ENCODE results near the gene MACROD1.
"Not testable (repeated sequence)": the region's sequence is repeated elsewhere in the genome, so short reads cannot be mapped to it uniquely, and the experiment has no call there.

MACROD1 gene

DNA sequence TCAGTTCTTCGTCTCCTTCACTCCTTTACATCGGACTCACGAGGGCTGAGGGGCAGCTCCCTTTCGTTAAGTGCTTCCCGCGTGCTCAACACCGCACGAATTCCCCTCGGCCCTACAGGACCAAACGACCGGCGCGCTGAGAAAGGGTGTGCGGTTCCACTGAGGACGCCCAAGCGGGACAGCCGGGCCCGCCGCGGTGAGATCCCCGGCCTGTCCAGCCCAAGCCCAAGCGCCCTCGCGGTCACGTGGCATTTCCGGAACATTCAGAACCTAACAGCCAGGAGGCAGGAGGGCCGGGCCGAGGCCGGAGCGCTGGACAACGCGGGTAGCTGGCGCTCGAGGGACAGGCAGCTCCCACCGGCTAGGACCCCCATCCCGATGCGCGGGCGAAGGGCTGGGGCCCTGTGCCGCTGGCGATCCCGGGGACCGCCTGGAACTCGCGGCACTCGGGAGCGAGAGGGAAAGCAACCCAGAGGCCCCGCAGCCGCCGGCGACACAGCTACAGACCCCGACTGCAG lies 19.3 kb upstream of the MACROD1 start:
- DNase-seq (ENCODE audit: low read depth): no peak

DNA sequence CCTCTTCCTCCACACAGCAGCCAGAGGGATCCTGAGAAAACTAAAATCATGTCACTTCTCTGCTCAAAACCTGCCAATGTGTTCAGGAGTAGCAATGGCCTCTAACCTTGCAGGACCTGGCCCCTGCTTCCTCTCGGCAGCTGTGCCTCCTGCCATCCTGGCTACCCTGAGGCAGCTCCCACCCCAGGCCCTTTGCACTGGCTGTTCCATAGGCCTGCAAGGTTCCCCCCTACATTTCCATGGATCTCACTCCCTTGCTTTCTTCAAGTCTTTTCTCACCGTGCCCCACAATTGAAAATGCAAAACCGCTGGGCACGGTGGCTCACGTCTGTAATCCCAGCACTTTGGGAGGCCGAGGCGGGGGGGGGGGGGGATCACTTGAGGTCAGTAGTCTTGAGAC lies 18.0 kb upstream of the MACROD1 start:
- DNase-seq (ENCODE audit: low read depth): no peak

DNA sequence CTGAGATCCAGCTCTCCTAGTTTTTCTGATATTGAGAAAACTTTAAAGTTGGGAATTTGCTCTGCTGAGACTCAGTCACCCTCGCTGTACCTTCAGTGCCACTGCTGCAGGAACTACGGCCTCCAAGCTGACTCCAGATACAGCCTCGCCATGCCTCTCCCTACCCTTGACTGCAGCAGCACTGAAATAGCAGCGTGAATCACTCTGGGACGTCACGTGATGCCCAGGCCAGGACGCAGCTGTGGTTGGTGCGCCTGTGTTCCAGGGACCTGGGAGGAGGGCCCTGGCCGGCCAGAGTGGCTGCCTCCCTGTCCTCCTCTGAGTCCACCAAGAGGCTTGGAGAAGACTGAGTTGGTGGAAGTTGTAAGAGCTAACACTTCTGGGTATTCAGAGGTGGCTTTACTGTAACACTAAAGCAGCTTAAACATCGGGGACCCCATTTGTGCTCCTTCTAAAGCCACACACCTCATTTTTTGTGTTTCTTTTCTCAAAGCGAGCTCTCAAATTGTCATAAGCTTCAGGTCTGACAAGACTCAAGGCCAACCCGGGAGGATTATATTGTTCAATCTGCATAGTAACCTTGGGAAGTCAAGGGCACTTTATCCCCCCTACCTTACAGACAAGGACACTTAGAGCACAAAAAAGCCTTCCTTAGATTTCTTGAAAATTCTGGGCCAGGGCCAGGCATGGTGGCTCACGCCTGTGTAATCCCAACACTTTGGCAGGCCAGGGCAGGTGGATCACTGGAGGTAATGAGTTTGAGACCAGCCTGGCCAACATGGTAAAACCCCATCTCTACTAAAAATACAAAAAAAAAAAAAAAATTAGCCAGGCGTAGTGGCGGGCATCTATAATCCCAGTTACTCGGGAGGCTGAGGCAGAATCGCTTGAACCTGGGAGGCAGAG lies 15.8 kb upstream of the MACROD1 start:
- peak; percentile 75 for DNase-seq (ENCODE audit: low read depth)

DNA sequence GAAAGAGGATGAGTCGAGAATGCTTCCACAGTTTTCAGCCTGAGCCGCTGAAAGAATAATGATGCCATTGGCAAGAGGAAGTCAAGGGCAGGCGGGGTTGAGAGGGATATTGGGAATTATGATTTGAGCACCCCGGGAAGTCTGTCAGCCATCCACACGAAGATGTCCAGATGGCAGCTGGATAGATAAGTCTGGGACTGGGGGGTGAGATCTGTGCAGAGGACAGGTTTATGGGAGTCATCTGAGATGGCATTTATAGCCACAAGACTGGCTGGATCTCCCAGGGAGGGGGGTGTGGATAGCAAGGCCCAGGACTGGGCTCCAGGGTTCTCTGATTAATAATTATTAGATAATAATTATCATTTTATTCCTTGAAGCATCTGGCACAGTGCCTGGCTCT lies 15.0 kb upstream of the MACROD1 start:
- DNase-seq (ENCODE audit: low read depth): no peak

DNA sequence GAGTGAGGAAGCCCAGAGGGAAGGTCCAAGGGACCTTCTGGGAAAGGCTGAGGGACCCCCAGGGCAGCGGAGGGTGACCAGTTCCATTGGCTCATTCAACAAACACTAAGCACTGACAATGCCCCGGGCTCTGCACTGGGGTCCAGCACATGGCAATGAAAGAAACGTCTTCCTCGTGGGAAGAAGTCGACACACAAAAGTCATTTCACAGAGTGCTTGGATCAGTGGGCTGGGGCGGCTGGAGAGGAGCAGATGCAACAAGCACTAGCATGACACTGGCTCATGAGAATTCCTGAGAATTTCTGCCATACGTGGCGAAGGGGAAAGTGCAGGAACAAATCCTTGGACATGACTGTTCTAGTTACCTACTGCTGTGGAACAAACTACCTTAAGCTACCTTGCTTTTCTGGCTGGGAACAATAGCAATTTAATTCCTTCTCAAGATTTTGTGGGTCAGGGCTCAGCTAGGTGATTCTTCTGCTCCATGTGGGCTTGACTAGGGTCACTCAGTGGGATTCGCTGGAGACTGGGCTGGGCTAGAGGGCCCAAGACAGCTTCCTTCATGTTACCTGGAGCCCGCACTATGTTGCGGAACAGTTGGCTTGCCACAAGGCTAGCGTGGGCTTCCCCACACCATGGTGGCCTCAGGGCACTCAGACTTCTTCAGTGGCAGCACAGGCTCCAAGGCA lies 13.2 kb upstream of the MACROD1 start:
- no peak for DNase-seq (ENCODE audit: low read depth)

DNA sequence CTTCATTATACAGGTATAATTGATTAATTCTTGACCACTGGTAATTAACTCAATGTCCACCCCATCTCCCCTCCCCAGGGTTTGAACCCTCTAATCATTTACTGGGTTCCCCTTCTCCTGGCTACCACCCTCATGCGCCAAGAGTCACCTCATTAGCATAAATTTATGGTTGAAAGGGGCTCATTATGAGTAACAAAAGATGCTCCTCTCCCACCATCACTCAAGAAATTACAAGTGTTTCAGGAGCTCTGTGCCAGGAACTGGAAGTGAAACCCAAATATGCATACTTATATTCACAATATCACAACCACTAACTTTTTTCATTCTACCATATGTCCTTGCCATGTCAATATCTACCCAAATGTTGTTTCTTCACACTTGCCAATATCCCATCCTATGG lies 12.3 kb upstream of the MACROD1 start:
- no peak for DNase-seq (ENCODE audit: low read depth)

DNA sequence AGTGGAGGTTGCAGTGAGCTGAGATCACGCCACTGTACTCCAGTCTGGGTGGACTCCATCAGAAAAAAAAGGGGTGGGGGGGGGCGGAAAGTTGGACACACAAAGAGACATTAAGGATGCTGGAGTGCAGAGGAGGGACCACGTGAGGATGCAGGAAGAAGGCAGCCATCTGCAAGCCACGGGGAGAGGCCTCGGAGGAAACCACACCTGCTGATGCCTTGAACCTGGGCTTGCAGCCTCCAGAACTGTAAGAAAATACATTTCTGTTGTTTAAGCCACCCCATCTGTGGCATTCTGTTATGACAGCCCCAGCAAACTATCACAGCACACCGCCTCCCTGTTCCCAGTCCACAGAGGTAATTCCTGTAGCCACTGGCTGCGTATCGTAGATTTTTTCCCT lies 10.8 kb upstream of the MACROD1 start:
- DNase-seq (ENCODE audit: low read depth): no peak

DNA sequence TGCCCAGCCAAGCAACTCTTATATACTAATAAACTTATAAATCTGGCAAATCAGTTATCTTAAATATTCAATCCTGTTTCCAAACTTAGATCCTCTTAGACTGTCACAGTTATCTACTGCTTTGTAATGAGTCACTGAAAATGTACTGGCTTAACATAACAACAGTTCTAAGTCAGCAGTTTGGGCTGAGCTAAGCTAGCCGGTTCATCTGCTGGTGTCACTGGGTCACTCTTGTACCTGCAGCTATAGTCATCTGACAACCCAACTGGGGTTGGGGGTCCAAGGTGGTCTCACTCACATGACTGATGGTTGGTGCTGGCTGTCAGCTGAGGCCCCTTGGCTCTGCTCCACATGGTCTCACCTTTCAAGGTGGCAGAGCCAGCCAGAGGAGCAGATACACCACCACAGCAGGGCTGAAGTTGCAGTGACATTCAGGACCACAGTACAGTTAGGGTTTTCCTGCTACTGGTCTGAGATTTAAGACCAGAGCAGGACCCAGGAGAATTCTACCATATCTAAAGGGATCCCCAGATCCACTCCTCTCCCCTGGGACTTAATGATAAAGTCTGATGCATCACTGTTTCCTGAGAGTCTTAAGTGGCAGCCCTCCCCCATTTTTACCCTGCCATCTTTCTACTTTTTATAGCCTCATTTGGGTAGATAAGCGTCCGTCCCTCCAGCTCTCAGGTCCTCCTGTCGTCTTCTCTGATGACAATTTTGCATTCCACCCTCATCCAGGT lies 7.9 kb upstream of the MACROD1 start:
- no peak for DNase-seq (ENCODE audit: low read depth)

DNA sequence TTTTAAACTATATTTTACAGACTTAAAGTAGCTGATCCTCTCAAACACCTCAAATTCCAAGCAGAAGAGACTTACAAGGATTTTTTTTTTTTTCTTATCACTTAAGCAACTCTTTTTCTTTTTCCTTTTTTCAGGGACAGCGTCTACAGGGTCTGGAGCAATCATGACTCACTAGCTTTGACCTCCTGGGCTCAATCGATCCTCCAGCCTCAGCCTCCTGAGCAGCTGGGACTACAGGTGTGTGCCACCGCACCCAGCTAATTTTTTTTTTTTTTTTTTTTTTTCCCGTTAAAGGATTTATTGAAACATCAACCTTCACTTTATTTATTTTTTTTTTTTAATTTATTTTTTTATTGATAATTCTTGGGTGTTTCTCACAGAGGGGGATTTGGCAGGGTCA lies 4.5 kb upstream of the MACROD1 start:
- no peak for DNase-seq (ENCODE audit: low read depth)

DNA sequence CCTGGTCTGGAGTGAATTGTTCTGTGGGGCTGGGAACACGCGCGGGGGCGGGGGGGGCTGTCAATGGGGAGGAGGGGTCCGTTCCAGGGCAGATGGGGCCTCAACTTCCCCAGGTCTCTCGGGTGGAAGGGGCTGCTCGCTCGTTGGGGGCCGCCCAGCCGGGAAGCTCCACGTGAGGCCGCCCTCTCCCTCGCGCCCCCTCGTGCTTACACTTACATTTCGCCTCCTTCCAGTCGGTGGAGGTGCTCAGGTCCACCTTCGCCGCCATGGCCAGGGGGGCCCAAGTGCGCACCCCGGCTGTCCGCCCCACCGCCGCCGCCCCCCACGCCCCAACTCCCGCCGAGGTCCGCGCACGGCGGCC lies 452 bp downstream of the MACROD1 start:
- DNase-seq (ENCODE audit: low read depth): no peak

DNA sequence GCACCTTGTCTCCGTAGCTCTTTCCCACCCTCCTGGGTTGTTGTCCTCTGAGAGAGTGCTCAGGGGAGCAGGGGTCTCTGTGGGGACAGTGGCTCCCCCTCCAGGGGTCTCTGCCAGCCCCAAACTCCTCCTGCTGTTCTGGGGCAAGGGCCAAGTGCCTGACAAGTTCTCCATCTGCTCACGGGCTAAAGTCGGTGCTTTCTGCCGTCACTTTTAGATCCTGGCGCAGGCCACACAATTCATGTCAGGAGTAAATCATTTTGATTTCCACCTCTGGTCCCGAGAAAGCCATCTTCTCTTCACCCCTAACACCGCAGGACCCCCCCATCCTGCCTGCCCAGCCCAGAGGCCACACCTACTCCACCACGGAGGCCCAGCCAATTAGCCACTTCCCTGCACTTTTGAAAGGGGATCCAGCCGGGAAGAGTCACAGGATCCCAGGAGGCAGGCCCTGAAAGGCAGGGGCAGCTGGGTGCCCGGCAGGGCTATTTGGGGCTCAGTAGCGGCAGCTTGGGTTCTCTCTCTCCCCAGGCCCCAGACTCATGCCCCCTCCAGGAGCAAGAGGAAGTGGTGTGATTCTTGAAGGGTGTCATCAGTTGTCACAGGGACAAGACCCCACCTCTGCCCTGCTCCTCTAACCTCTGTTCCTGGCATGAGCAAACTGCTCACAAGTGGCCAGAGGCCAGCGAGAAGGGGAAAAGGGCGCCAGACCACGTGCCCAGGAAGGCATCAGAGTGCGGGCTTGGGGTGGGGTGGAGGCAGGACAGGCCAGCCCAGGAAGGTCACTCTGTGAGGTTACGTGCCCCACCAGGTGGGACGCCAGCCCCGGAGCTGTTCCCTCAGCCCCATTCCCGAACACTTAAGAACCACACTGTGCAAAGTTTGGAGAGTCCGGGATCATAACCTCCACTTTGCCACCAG lies 1.3 kb downstream of the MACROD1 start:
- no peak for DNase-seq (ENCODE audit: low read depth)

DNA sequence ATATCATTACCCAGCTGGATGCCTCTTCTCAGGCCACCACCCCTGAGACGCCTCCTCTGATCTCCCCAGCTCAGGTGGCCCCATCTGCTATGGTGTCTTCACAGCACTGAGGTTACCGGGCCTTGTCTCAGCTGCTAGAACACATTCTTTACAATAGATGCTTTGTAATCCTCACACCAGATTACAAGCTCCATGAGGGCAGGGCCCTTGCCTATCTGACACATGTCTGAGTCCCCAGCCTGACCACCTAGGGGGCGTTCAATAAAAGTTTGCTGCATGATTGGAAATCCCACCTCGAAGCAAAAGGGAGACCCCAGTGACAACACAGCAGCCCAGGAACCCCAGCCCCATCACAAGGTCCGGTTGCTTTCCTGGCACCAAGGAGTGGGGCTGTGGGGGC lies 2.0 kb downstream of the MACROD1 start:
- DNase-seq (ENCODE audit: low read depth): no peak

DNA sequence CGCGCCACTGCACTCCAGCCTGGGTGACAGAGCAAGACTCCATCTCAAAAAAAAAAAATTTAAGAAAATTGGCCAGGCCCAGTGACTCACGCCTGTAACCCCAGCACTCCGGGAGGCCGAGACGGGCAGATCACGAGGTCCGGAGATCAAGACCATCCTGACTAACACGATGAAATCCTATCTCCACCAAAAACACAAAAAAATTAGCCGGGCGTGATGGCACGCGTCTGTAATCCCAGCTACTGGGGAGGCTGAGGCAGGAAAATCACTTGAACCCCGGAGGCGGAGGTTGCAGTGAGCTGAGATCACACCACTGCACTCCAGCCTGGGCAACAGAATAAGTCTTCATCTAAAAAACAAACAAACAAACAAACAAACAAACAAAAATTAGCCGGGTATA lies 3.1 kb downstream of the MACROD1 start:
- not testable (repeated sequence) for DNase-seq (ENCODE audit: low read depth)

DNA sequence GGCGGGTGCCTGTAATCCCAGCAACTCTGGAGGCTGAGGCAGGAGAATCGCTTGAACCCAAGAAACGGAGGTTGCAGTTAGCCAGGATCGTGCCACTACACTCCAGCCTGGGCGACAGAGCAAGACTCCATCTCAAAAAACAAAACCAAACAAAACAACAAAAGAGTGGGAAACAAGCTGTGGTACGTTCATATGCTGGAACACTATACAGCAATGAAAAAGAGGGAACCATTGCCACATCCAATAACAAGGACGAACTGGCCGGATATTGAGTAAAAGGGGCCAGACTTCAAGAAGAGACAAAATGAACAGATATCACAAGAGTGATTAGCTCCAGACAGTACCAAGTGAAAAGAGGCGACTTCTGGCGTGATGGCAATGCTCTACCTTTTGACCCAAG lies 4.9 kb downstream of the MACROD1 start:
- DNase-seq (ENCODE audit: low read depth): no peak

DNA sequence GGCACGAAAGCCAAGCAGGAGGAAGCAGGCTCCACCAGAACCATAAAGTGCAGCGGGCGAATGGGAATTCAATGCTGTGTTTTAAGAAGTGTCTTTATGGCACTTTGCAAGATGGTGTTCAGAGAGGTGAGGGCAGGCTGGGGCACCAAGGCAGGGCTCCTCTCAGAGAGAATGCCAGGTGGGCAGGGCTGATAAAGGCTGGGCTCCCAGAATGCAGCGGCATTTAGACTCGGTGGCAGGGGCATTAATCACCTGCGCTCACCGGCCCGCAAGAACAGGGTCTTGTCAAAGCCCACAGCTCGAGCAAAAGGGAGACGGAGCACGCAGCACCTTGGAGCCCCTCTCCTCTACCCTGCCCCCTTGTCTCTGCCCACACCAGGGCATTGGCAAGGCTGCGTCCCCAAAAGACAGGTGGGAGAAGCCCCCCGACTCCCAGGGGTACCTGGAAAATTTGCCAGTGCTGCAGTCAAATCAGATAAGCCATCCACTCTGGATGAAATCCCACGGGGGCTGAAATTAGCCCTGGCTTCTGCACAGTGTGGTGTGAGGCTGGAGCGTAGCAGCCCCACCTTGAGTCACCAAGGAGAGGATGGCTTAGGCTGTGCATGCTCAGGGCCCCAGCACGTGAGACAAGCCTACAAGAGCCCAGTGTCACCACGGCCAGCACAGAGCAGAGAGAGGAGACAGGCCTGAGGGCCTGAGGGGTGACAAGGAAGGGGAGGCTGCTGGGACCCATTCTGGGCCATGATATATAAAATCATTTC lies 8.1 kb downstream of the MACROD1 start:
- DNase-seq (ENCODE audit: low read depth): no peak

DNA sequence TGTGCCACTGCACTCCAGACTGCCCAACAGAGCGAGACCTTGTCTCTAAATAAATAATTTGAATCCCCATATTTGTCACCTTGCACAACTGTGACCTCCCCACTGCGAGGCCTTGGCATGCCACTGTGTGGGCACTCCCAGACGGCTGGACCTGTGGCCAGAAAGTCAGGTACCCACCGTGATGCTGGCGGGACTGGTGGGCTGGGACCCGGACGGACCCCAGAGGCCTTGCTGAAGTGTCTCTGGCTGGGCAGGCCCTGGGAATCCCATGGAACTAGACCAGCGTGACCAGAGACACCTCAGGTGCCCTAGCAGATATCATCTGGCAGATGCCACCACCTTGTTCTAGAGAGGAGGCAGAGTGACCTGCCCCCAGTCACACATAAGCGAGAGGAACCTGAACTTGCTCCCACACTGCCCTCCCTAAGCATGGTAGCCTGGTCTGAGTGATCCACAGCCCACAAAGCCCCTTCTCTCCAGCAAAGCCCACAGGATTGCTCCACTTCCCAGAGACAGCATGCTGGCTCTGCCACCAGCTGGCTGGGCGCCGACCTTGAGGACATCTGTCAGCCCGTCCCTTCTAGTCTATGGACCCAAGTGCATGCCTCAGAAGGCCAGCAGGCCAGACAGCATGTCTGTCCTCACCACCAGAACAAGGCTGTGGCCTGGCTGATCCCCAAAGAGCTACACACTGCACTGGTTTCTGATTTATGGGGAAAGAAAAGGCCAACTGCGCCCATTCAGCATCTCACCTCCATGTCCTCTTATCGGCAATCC lies 9.5 kb downstream of the MACROD1 start:
- no peak for DNase-seq (ENCODE audit: low read depth)

DNA sequence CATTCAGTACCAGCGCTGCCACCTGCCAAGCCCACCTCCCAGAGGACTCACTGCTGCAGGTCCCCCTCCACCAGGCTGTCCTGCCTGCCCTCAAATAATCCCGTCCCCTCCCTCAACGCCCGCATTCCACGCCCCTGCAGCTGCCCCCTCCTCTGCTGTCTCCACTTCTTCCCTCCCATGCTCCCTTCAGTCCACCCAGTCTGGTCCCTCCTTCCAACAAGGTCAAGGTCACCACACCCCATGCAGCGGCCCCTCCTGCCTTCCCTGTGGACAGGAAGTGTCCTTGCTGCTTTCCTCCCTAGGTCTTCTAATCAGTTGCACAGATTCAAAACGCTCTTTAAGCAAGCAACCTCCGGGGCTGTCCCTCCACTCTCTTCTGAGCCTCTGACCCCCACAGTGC lies 12.1 kb downstream of the MACROD1 start:
- no peak for DNase-seq (ENCODE audit: low read depth)

DNA sequence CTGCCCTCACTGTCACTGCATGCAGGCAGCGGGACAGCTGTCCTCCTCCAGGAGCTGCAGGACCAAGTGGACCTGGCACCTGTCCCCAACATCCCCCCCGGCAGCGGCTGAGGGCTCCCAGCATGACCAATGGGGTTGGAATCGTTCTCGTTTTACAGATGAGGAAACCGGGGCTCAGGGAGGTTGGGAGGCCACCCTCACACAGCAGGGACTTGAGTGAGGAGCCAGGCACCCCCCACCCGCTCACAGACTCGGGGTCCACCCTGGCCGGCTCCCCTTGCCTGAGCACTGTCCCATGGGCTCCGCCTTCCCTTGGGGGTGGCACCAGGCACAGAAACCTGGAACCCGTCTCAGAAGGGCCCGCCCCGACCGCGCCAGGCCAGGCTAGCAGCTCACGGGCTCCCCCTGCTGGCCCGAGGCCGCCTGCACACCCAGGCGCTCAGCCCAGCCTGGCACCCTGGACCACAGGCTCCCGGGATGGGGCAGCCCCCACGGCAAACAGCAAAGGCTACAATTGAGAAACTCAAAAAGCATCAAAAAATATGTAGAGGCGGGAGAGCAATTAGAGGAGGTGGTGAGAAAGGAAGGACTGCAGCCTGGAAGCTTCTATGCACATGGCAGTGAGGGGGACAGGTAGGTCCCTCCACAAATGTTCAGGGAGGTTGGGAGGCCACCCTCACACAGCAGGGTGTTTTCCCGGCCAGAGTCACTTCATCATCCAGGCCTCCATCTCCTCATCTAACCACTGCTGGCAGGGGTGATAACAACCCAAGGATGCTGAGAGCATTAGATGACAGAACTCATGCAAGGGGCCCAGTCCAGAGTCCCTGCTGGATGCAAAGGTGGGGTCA lies 12.8 kb downstream of the MACROD1 start:
- DNase-seq (ENCODE audit: low read depth): no peak

DNA sequence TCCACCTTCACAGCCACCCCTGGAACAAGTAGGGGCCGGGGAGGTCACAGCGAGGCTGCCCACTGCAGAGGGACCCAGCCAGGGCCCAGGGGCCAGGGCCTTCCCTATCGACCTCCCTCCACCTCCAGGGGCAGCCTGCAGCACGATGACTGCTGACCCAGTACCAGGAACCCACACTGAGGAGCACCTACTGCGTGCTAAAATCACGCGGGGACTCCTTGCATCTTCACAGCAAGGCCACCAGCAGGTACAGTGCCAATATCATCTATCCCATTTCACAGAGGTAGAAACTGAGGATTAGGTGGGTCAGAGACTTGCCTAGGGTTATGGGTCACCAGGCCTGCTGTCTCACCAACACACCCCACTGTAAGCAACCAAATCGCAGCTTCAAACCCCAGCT lies 14.6 kb downstream of the MACROD1 start:
- DNase-seq (ENCODE audit: low read depth): no peak
